Adrenal gland (tissue), 12 donors: ENCODE results near the gene COL2A1. TPM values are rescaled to one million over a fixed set of nuclear protein-coding genes. Genes with fewer than 3 reads are reported as not detected.

Experiments
- DNase-seq, 7 donors: peaks; one replicate each; pipeline ENCODE4 v3.0.0-alpha.2; 2019 to 2020
- H3K27ac ChIP-seq, 5 donors: fragments of 200-600 bp; sonication (generic) in 4 of 5; 1 replicate in 3 of 5; 2 replicates in 2 of 5; pipeline versions ENCODE4 v1.5.1 to v1.8.0; 2016 to 2020; ENCODE audit warnings: mild to moderate bottlenecking in 1 of 5
- H3K27me3 ChIP-seq: fragments of 200-600 bp; 2 replicates; pipeline ENCODE4 v1.8.0; 2021
- H3K36me3 ChIP-seq, 2 donors: fragments of 200-600 bp; replicated peaks in 1 of 2; 1 replicate in 1 of 2; 2 replicates in 1 of 2; pipeline versions ENCODE4 v1.5.1 to v1.8.0; 2018 to 2022
- H3K4me1 ChIP-seq, 2 donors: fragments of 200-600 bp; replicated peaks in 1 of 2; 1 replicate in 1 of 2; 2 replicates in 1 of 2; pipeline versions ENCODE4 v1.5.1 to v1.8.0; 2018 to 2021
- H3K4me3 ChIP-seq, 4 donors: fragments of 200-600 bp; sonication (generic) in 3 of 4; one replicate each; pipeline ENCODE4 v1.5.1; 2016 to 2018
- H3K9me3 ChIP-seq, 3 donors: fragments of 200-600 bp; sonication (generic) in 1 of 3; replicated peaks in 1 of 3; 1 replicate in 2 of 3; 2 replicates in 1 of 3; pipeline versions ENCODE4 v1.5.1 to v1.8.0; 2016 to 2021
- POLR2A ChIP-seq, 2 donors: fragments of 450-650 bp; IDR thresholded peaks; one replicate each; pipeline ENCODE4 v1.6.1; 2017; ENCODE audit warnings: antibody characterized with exemption in 2 of 2, mild to moderate bottlenecking in 2 of 2, moderate library complexity in 1 of 2
- WGBS, 4 donors: extraction: QIAGEN DNeasy Blood & Tissue Kit in 2 of 4; methylation state at CpG; one replicate each; pipeline versions ENCODE4 v1.1.5 to v1.1.7; 2013 to 2017; 5-methylcytosine and 5-hydroxymethylcytosine counted together
- intact Hi-C, 2 donors: fragments of 100-400 bp; cut with DNase I; formaldehyde crosslinking; loops; one replicate each; pipeline versions ENCODE4 v1.14.1 to v1.15.0; 2022 to 2023
- polyA plus RNA-seq, 3 donors: library from polyadenylated mRNA; stranded (reverse); fragments of 200-250 nt in 2 of 3; fragments of 350-450 nt in 1 of 3; fragmentation: Illumina TruSeq in 1 of 3; extraction: RNeasy Lipid Tissue Mini Kit (QIAGEN cat#74804) in 1 of 3; gene quantifications; one replicate each; pipeline ENCODE4 v1.2.3, GENCODE V29; 2013 to 2014
- total RNA-seq, 9 donors: library from RNA; depleted of rRNA in 4 of 9; stranded (reverse); fragments of >200 nt in 4 of 9; fragments of 120-200 nt in 1 of 9; fragmentation: NEBNext Ultra II Directional in 1 of 9; extraction: Animal tissue kit (Norgen Biotek cat#: 25700) in 1 of 9; gene quantifications; one replicate each; pipeline versions ENCODE4 v1.1.0 to v1.2.4, GENCODE V29; 2013 to 2023
- TF ChIP-seq, protein P1 (sequence below), 6 experiments: fragments of 450-650 bp in 4 of 6; fragments of 200-600 bp in 2 of 6; sonication (generic) in 1 of 6; IDR thresholded peaks; 1 replicate in 5 of 6; 2 replicates in 1 of 6; pipeline versions ENCODE4 v1.5.1 to v1.8.0; 2016 to 2021; ENCODE audit warnings: antibody characterized with exemption in 6 of 6, mild to moderate bottlenecking in 2 of 6, moderate library complexity in 1 of 6
- donor health status: healthy with polysubstance abuse.
- donor health status: Bipolar disorder and iron deficiency.
- donor health status: DM: yes; HTN: yes; CAD: no.
- donor health status: DM: no; HTN: no; CAD: no.
- donor health status: DM: no; HTN: no; CAD: no.
- donor health status: DM: yes; HTN: yes; CAD: no.

COL2A1 gene
- total and polyA plus RNA-seq, 12 donors, result 0.07 to 18.2 (median 0.25) TPM; not detected in 3

DNA sequence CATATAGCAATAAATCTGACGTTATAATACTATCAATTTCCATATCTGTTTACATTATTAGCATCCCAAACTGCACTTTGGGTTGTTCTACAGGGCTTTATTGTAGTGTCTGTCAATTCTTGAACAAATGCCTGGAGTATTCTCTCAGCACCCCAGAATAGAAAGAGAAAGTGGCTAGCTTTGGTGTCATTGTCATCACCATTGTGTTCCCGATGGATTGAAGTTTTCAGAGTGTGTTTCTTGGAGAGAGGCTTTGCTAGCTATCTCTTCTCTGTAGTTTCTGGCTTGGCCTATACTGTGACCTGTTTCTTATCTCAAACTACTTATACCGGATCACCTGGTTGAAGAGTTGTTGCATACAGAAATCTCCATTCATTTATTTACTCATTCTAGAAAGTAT is 34.4 kb downstream of the COL2A1 start:
- WGBS, 4 donors, result 80 to 88% (median 87%) methylated on average over 3 of the region's 3 CpGs
- H3K4me1 ChIP-seq, result no peaks in the 10 kb centered on the region
- no peak for DNase-seq

DNA sequence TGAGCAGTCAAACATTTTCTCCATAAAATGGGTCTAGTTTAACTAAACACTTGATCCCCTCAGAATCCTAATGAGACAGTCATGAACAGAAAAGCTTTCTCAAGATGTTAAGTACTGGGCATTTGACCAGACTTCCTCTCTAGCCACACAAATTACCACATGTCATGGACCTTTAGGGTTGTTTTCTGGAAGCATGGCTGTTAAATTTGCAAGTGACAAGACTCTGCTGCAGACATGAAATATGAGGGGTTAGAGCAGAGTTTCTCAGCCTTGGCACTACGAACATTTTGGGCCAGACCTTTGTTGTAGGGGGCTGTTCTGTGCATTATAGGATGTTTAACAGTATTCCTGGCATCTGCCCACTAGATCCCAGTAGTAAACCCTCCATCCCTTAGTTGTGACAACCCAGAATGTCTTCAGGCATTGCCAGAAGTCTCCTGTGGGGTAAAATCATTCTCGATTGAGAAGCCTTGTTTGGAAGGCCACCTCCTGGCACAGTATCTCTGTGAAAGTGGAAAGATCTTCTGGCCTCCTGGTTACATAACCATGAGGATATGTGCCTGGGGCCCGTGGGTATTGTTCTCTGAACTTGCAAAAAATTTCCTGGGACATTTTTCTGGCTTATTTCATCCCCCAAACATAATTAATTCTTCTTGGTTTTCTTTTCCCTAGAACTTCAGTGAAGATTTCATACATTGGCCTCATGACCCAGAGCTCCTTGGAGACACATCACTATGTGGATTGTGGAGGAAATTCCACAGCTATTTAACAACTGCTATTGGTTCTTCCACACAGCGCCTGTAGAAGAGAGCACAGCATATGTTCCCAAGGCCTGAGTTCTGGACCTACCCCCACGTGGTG is 36.6 kb downstream of the COL2A1 start:
- peaks cover 0 to 14% of the 10 kb centered on the region in 2 donors for H3K4me1 ChIP-seq
- TF ChIP-seq, protein P1, sequence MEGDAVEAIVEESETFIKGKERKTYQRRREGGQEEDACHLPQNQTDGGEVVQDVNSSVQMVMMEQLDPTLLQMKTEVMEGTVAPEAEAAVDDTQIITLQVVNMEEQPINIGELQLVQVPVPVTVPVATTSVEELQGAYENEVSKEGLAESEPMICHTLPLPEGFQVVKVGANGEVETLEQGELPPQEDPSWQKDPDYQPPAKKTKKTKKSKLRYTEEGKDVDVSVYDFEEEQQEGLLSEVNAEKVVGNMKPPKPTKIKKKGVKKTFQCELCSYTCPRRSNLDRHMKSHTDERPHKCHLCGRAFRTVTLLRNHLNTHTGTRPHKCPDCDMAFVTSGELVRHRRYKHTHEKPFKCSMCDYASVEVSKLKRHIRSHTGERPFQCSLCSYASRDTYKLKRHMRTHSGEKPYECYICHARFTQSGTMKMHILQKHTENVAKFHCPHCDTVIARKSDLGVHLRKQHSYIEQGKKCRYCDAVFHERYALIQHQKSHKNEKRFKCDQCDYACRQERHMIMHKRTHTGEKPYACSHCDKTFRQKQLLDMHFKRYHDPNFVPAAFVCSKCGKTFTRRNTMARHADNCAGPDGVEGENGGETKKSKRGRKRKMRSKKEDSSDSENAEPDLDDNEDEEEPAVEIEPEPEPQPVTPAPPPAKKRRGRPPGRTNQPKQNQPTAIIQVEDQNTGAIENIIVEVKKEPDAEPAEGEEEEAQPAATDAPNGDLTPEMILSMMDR (IDR thresholded peaks at IDR 0.05), result no peak
- TF ChIP-seq POLR2A (IDR thresholded peaks at IDR 0.05), result no peak
- no peak for DNase-seq
- no peaks in the 10 kb centered on the region for H3K27me3 ChIP-seq
- H3K9me3 ChIP-seq, result no peaks in the 10 kb centered on the region
- H3K4me3 ChIP-seq, result no peak overlapping the region
- H3K27ac ChIP-seq, result peak overlapping the region in 1 of 5 donors; percentile 23
- intact Hi-C loops, result no loop called here
- H3K36me3 ChIP-seq, result no peaks in the 10 kb centered on the region
- WGBS, 4 donors, result 40 to 69% (median 61%) methylated on average over 4 to 5 of the region's 5 CpGs

More for the DNA sequence above, 34.4 kb downstream of the COL2A1 start:
- no peak overlapping the region for H3K27ac ChIP-seq
- H3K9me3 ChIP-seq, result no peaks in the 10 kb centered on the region
- TF ChIP-seq, protein P1 (IDR thresholded peaks at IDR 0.05), result no peak
- TF ChIP-seq POLR2A (IDR thresholded peaks at IDR 0.05), result no peak
- no peaks in the 10 kb centered on the region for H3K27me3 ChIP-seq
- H3K36me3 ChIP-seq, result no peaks in the 10 kb centered on the region
- intact Hi-C loops, result no loop called here
- no peak overlapping the region for H3K4me3 ChIP-seq

DNA sequence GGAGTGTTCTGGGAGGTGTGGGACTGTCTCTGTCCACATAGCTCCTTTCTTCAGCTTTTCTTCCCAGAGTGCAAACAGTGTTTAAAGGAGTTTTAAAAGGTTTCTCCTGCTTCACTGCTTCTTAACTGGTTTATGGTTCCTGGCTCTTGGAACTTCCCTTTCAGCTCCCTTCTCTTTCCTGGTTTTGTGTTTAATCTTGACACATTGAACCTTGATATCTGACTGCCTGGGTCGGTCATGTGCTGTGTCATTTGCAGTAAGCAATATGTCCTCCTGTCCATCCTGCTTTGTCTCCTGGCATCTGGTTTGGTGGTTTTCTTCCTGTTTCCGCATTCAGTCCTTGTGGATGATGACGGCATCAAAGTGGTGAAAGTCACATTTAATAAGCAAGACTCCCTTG is 38.7 kb downstream of the COL2A1 start:
- Histone ChIP-seq H3K27me3 (no peaks in the 10 kb centered on the region), H3K36me3 (no peaks in the 10 kb centered on the region), H3K4me3 (no peak overlapping the region), H3K27ac (no peak overlapping the region), H3K9me3 (no peaks in the 10 kb centered on the region), H3K4me1 (peaks cover 0 to 15% of the 10 kb centered on the region in 2 donors)
- intact Hi-C loops, result no loop called here
- 82 to 93% (median 91%) methylated on average over 3 of the region's 3 CpGs for WGBS, 4 donors
- TF ChIP-seq, protein P1 (IDR thresholded peaks at IDR 0.05), result no peak
- no peak for TF ChIP-seq POLR2A (IDR thresholded peaks at IDR 0.05)
- DNase-seq, result no peak

DNA sequence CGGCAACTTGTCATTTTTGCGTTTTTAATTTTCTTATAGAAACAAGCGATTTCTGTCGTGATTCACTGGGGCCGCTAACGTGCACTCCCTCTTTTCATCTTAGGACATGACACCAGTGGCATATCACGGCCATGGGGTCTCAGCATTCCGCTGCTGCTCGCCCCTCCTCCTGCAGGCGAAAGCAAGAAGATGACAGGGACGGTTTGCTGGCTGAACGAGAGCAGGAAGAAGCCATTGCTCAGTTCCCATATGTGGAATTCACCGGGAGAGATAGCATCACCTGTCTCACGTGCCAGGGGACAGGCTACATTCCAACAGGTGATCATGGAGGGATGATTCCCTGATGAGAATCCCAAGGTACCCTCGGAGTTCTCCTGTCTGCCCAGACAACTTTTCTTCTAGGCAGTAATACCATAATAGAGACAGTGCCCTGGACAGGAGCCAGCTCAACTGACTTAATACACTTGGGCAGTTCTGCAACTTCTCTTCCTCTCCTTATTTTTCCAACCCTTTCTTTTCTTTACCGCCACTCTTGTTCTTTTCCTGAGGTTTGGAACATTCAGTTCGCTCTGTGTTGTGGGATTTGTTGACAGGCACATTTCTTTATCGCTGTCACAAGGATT is 40.1 kb downstream of the COL2A1 start:
- H3K9me3 ChIP-seq, result no peaks in the 10 kb centered on the region
- TF ChIP-seq POLR2A (IDR thresholded peaks at IDR 0.05), result no peak
- TF ChIP-seq, protein P1 (IDR thresholded peaks at IDR 0.05), result no peak
- H3K27ac ChIP-seq, result no peak overlapping the region
- 15 to 22% (median 17%) methylated on average over 13 to 18 of the region's 18 CpGs for WGBS, 4 donors
- H3K36me3 ChIP-seq, result no peaks in the 10 kb centered on the region
- no peaks in the 10 kb centered on the region for H3K27me3 ChIP-seq
- peak in 4 of 7 donors; percentile 24 to 62 (median 50) for DNase-seq
- intact Hi-C loops, result no loop called here
- H3K4me3 ChIP-seq, result peak overlapping the region in 3 of 4 donors; percentile 39 to 100 (median 86)
- H3K4me1 ChIP-seq, result peaks cover 0 to 15% of the 10 kb centered on the region in 2 donors
